ENCODE results near the gene MRPL11. TPM values are rescaled to one million over a fixed set of nuclear protein-coding genes. Genes with fewer than 3 reads are reported as not detected.
"Not testable (repeated sequence)": the region's sequence is repeated elsewhere in the genome, so short reads cannot be mapped to it uniquely, and the experiment has no call there.

The MRPL11 gene
- total and polyA plus RNA-seq, 2 experiments from 2014 or later: 36.7 to 76.6 TPM

DNA sequence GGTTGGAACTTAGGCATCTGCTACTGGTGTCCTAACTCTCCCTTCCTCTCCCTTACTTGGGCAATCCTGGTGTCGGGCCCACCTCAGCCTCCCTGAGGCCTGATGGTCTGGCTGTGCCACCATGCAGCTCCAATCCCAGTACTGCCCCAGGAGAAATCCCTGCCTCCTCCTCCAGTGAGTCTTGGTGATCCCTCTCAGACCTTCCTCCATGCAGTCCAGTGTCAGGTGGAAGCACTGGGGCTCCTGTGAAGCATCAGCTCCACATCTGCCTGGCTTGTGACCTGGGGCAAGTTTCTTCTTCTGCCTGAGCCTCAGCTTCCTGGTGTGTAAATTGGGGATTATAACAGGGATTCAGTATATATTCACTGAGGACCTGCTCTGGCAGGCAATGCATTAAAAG, 26.3 kb upstream of the MRPL11 start:
- H3K27me3 ChIP-seq (replicated peaks; ENCODE audit: insufficient read depth): no peaks in the 10 kb centered on the region
- no peaks in the 10 kb centered on the region for H3F3A ChIP-seq (ENCODE audit: insufficient read depth)
- H3K4me1 ChIP-seq (ENCODE audit: insufficient read depth): no peaks in the 10 kb centered on the region
- no peaks in the 10 kb centered on the region for H3K79me2 ChIP-seq (ENCODE audit: insufficient read depth)
- TF ChIP-seq EZH2phosphoT487 (IDR thresholded peaks at IDR 0.05; ENCODE audit: insufficient read depth, low read depth) (no peak), EZH2 (IDR thresholded peaks at IDR 0.05; ENCODE audit: insufficient read depth, poor library complexity, severe bottlenecking) (no peak)
- no peak for DNase-seq
- H3K9ac ChIP-seq: no peak overlapping the region
- H4K20me1 ChIP-seq (ENCODE audit: insufficient read depth): no peaks in the 10 kb centered on the region
- H2AFZ ChIP-seq: no peak overlapping the region
- WGBS, 2 experiments (ENCODE audit: low coverage in 1 of 2, low lambda C conversion rate in 2 of 2, missing lambda C conversion rate in 2 of 2): 100% methylated on average over 1 of the region's 1 CpG
- no peaks in the 10 kb centered on the region for H3K9me2 ChIP-seq (ENCODE audit: insufficient read depth)
- no peak overlapping the region for H3K27ac ChIP-seq
- H3K4me3 ChIP-seq: no peak overlapping the region
- in situ Hi-C loops (cut with MboI): no loop called here
- H3K9me3 ChIP-seq (ENCODE audit: low read depth): no peaks in the 10 kb centered on the region
- no peaks in the 10 kb centered on the region for H3K36me3 ChIP-seq (ENCODE audit: low read depth)
- H3K4me2 ChIP-seq (ENCODE audit: unreplicated experiment): no peak overlapping the region

DNA sequence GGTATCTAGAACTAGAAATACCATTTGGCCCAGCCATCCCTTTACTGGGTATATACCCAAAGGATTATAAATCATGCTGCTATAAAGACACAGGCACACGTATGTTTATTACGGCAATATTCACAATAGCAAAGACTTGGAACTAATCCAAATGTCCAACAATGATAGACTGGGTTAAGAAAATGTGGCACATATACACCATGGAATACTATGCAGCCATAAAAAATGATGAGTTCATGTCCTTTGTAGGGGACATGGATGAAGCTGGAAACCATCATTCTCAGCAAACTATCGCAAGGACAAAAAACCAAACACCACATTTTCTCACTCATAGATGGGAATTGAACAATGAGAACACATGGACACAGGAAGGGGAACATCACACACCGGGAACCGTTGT, 25.5 kb upstream of the MRPL11 start:
- in situ Hi-C loops (cut with MboI): not testable (repeated sequence)

DNA sequence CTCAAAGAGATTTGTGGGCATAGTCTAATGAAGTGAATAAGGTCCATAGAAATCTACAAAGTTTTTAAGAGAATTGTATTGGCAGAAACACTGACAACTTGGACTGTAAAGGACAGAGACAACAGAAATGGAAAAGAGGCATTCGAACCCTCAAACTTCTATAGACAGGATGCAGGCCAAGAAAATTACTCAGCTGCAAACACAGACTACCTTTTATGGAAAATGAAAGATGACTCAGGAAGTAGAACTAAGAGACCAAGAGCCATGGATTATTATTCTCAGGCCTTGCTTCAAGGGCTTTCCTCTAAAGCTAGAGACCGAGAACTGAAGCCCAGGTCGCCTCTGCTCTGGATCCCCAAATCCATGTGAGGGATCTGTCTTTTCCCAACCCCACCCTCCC, 24.3 kb upstream of the MRPL11 start:
- DNase-seq: no peak
- WGBS, 2 experiments (ENCODE audit: low coverage in 1 of 2, low lambda C conversion rate in 2 of 2, missing lambda C conversion rate in 2 of 2): 80 to 82% methylated on average over 3 of the region's 3 CpGs

More for the DNA sequence above, 25.5 kb upstream of the MRPL11 start:
- not testable (repeated sequence) for H2AFZ ChIP-seq; H3K36me3 ChIP-seq (ENCODE audit: low read depth); H3K27ac ChIP-seq; H3F3A ChIP-seq (ENCODE audit: insufficient read depth); H3K4me3 ChIP-seq; H3K4me2 ChIP-seq (ENCODE audit: unreplicated experiment); H3K9me2 ChIP-seq (ENCODE audit: insufficient read depth); H4K20me1 ChIP-seq (ENCODE audit: insufficient read depth); DNase-seq; H3K4me1 ChIP-seq (ENCODE audit: insufficient read depth); H3K9ac ChIP-seq; H3K9me3 ChIP-seq (ENCODE audit: low read depth); H3K79me2 ChIP-seq (ENCODE audit: insufficient read depth); H3K27me3 ChIP-seq (replicated peaks; ENCODE audit: insufficient read depth)
- WGBS, 2 experiments (ENCODE audit: low coverage in 1 of 2, low lambda C conversion rate in 2 of 2, missing lambda C conversion rate in 2 of 2): 84 to 88% methylated on average over 5 of the region's 5 CpGs

DNA sequence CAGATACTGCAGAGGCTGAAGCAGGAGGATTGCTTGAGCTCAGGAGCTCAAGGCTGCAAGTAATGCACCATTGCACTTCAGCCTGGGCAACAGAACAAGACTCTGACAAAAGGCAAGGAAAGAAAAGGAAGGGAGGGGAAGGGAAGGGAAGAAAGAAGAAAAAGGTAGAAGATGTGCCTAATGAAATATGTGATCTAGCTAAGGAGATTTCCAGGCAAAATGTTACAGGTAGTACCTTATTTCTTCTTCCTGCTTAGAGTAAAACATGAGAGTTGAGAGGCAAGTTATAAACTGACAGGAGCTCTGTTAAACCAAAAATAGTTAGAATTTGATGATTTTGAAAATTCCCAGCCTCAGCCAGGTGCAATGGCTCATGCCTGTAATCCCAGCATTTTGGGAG, 23.4 kb upstream of the MRPL11 start:
- H3K4me1 ChIP-seq (ENCODE audit: insufficient read depth): no peaks in the 10 kb centered on the region
- H3K79me2 ChIP-seq (ENCODE audit: insufficient read depth): no peaks in the 10 kb centered on the region
- in situ Hi-C loops (cut with MboI): no loop called here

More for the DNA sequence above, 24.3 kb upstream of the MRPL11 start:
- Histone ChIP-seq H3K4me1 (ENCODE audit: insufficient read depth) (no peaks in the 10 kb centered on the region), H4K20me1 (ENCODE audit: insufficient read depth) (no peaks in the 10 kb centered on the region), H3K4me2 (ENCODE audit: unreplicated experiment) (no peak overlapping the region), H3K4me3 (no peak overlapping the region), H3K79me2 (ENCODE audit: insufficient read depth) (no peaks in the 10 kb centered on the region), H3K27me3 (replicated peaks; ENCODE audit: insufficient read depth) (no peaks in the 10 kb centered on the region), H3F3A (ENCODE audit: insufficient read depth) (no peaks in the 10 kb centered on the region), H3K27ac (no peak overlapping the region), H2AFZ (no peak overlapping the region), H3K9me2 (ENCODE audit: insufficient read depth) (no peaks in the 10 kb centered on the region), H3K36me3 (ENCODE audit: low read depth) (no peaks in the 10 kb centered on the region), H3K9ac (no peak overlapping the region), H3K9me3 (ENCODE audit: low read depth) (no peaks in the 10 kb centered on the region)
- TF ChIP-seq EZH2phosphoT487 (IDR thresholded peaks at IDR 0.05; ENCODE audit: insufficient read depth, low read depth) (no peak), EZH2 (IDR thresholded peaks at IDR 0.05; ENCODE audit: insufficient read depth, poor library complexity, severe bottlenecking) (no peak)
- in situ Hi-C loops (cut with MboI): no loop called here

DNA sequence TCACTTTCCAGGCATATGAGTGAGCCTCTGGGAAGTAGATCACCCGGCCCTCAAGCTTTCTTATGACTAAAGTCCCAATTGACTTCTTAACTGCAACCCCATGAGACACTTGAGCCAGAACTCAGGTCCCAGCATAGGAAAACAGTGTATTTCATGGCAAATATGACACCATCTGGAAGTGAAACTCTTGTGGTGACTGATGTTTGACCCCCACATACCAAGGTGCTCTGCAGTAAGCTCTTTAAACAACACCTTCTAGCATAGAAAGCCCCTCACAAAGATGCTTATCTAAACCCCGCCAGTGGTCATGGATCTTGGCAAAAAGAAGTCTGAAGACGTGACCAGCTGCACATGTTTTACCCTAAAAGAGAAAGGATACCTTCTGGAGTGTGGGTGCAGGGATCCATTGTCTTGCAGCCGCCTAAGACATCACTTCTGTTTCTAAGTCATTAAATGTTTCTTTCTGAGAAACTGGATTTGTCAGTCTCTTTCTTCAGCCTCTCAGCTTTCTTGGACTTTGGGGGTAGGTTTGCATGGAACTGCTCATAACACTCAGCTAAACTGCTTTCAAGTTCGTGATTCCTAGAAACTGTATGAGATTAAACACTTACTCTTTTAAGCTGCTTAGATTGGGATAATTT, 20.6 kb upstream of the MRPL11 start:
- WGBS, 2 experiments (ENCODE audit: low coverage in 1 of 2, low lambda C conversion rate in 2 of 2, missing lambda C conversion rate in 2 of 2): 59 to 65% methylated on average over 5 of the region's 5 CpGs
- no peak overlapping the region for H3K27ac ChIP-seq
- H3K9me2 ChIP-seq (ENCODE audit: insufficient read depth): no peaks in the 10 kb centered on the region
- H3K4me3 ChIP-seq: no peak overlapping the region
- no peaks in the 10 kb centered on the region for H3K36me3 ChIP-seq (ENCODE audit: low read depth)
- no peaks in the 10 kb centered on the region for H3K79me2 ChIP-seq (ENCODE audit: insufficient read depth)
- DNase-seq: no peak
- H3K27me3 ChIP-seq (replicated peaks; ENCODE audit: insufficient read depth): peaks cover 9% of the 10 kb centered on the region; the same call in 1 of the 2 replicates
- H3K9me3 ChIP-seq (ENCODE audit: low read depth): no peaks in the 10 kb centered on the region
- TF ChIP-seq EZH2 (IDR thresholded peaks at IDR 0.05; ENCODE audit: insufficient read depth, poor library complexity, severe bottlenecking) (no peak), EZH2phosphoT487 (IDR thresholded peaks at IDR 0.05; ENCODE audit: insufficient read depth, low read depth) (no peak)
- H3K9ac ChIP-seq: no peak overlapping the region
- H4K20me1 ChIP-seq (ENCODE audit: insufficient read depth): no peaks in the 10 kb centered on the region
- no peak overlapping the region for H3K4me2 ChIP-seq (ENCODE audit: unreplicated experiment)
- H2AFZ ChIP-seq: no peak overlapping the region
- H3K4me1 ChIP-seq (ENCODE audit: insufficient read depth): no peaks in the 10 kb centered on the region
- in situ Hi-C loops (cut with MboI): no loop called here
- no peaks in the 10 kb centered on the region for H3F3A ChIP-seq (ENCODE audit: insufficient read depth)

More for the DNA sequence above, 23.4 kb upstream of the MRPL11 start:
- Histone ChIP-seq H3K36me3 (ENCODE audit: low read depth) (no peaks in the 10 kb centered on the region), H3K27me3 (replicated peaks; ENCODE audit: insufficient read depth) (no peaks in the 10 kb centered on the region), H2AFZ (no peak overlapping the region), H3K9me3 (ENCODE audit: low read depth) (no peaks in the 10 kb centered on the region), H3K4me3 (no peak overlapping the region), H3F3A (ENCODE audit: insufficient read depth) (no peaks in the 10 kb centered on the region), H3K4me2 (ENCODE audit: unreplicated experiment) (no peak overlapping the region), H4K20me1 (ENCODE audit: insufficient read depth) (no peaks in the 10 kb centered on the region), H3K27ac (no peak overlapping the region), H3K9me2 (ENCODE audit: insufficient read depth) (no peaks in the 10 kb centered on the region), H3K9ac (no peak overlapping the region)
- DNase-seq: no peak
- TF ChIP-seq EZH2phosphoT487 (IDR thresholded peaks at IDR 0.05; ENCODE audit: insufficient read depth, low read depth) (no peak), EZH2 (IDR thresholded peaks at IDR 0.05; ENCODE audit: insufficient read depth, poor library complexity, severe bottlenecking) (no peak)
